Measurements from ENCODE around the gene DNASE1L3. TPM values are rescaled to one million over a fixed set of nuclear protein-coding genes. Genes with fewer than 3 reads are reported as not detected.

The DNASE1L3 gene
- total RNA-seq, 4 donors from 2014 or later = 0.58 to 2.4 (median 1.3) TPM; not detected in 1

GRCh38 chr3:58154626-58155449 lies 55.9 kb downstream of the DNASE1L3 start:
- H3K4me3 ChIP-seq = no peak overlapping the region
- WGBS, 2 donors (ENCODE audit: low coverage in 1 of 2) = 91 to 100% methylated on average over 2 to 10 of the region's 10 CpGs
- TF ChIP-seq CTCF (IDR thresholded peaks at IDR 0.05) = no peak
- no peak for TF ChIP-seq POLR2AphosphoS5 (IDR thresholded peaks at IDR 0.05)
- no peak for TF ChIP-seq EP300 (IDR thresholded peaks at IDR 0.05)
- no peak for TF ChIP-seq POLR2A (IDR thresholded peaks at IDR 0.05)
- ATAC-seq = no peak
- peaks cover 0 to 100% of the 10 kb centered on the region in 2 donors for H3K36me3 ChIP-seq
- peaks cover 0 to 49% (median 0%) of the 10 kb centered on the region in 3 donors for H3K4me1 ChIP-seq
- no peaks in the 10 kb centered on the region for H3K9me3 ChIP-seq
- H3K27me3 ChIP-seq = no peaks in the 10 kb centered on the region
- H3K27ac ChIP-seq = no peak overlapping the region

GRCh38 chr3:58153371-58153770 lies 57.4 kb downstream of the DNASE1L3 start:
- ATAC-seq = no peak

GRCh38 chr3:58152225-58153015 lies 58.4 kb downstream of the DNASE1L3 start:
- ATAC-seq = no peak
- H3K27me3 ChIP-seq = no peaks in the 10 kb centered on the region
- H3K36me3 ChIP-seq = peaks cover 0 to 100% of the 10 kb centered on the region in 2 donors
- no peaks in the 10 kb centered on the region for H3K9me3 ChIP-seq
- no peak for TF ChIP-seq EP300 (IDR thresholded peaks at IDR 0.05)
- no peak for TF ChIP-seq POLR2A (IDR thresholded peaks at IDR 0.05)
- TF ChIP-seq POLR2AphosphoS5 (IDR thresholded peaks at IDR 0.05) = no peak
- TF ChIP-seq CTCF (IDR thresholded peaks at IDR 0.05) = no peak
- 89% methylated on average over 3 to 13 of the region's 17 CpGs for WGBS, 2 donors (ENCODE audit: low coverage in 1 of 2)
- no peak overlapping the region for H3K4me3 ChIP-seq
- H3K27ac ChIP-seq = peak overlapping the region in 2 of 4 donors; percentile 29 to 45
- H3K4me1 ChIP-seq = peaks cover 0 to 32% (median 0%) of the 10 kb centered on the region in 3 donors

More at GRCh38 chr3:58153371-58153770, 57.4 kb downstream of the DNASE1L3 start:
- peaks cover 0 to 39% (median 0%) of the 10 kb centered on the region in 3 donors for H3K4me1 ChIP-seq
- H3K4me3 ChIP-seq = no peak overlapping the region
- peak overlapping the region in 1 of 4 donors; percentile 19 for H3K27ac ChIP-seq
- no peaks in the 10 kb centered on the region for H3K9me3 ChIP-seq
- no peak for TF ChIP-seq CTCF (IDR thresholded peaks at IDR 0.05)
- TF ChIP-seq POLR2A (IDR thresholded peaks at IDR 0.05) = no peak
- no peak for TF ChIP-seq EP300 (IDR thresholded peaks at IDR 0.05)
- TF ChIP-seq POLR2AphosphoS5 (IDR thresholded peaks at IDR 0.05) = no peak
- WGBS, 2 donors (ENCODE audit: low coverage in 1 of 2) = 86% methylated on average over 1 of the region's 16 CpGs; no CpG with 5 or more reads in 1 of the 2 donors
- H3K27me3 ChIP-seq = no peaks in the 10 kb centered on the region
- H3K36me3 ChIP-seq = peaks cover 0 to 100% of the 10 kb centered on the region in 2 donors

GRCh38 chr3:58151637-58152036 lies 59.1 kb downstream of the DNASE1L3 start:
- peak overlapping the region in 2 of 4 donors; percentile 29 to 45 for H3K27ac ChIP-seq
- ATAC-seq = no peak
- H3K4me1 ChIP-seq = peaks cover 0 to 24% (median 0%) of the 10 kb centered on the region in 3 donors
- no peak overlapping the region for H3K4me3 ChIP-seq
- no peaks in the 10 kb centered on the region for H3K9me3 ChIP-seq
- H3K27me3 ChIP-seq = no peaks in the 10 kb centered on the region
- TF ChIP-seq POLR2AphosphoS5 (IDR thresholded peaks at IDR 0.05) (peak; percentile 68), POLR2A (IDR thresholded peaks at IDR 0.05) (no peak)
- H3K36me3 ChIP-seq = peaks cover 0 to 100% of the 10 kb centered on the region in 2 donors
- 52 to 65% methylated on average over 3 of the region's 3 CpGs for WGBS, 2 donors (ENCODE audit: low coverage in 1 of 2)

- WGBS, 2 donors (ENCODE audit: low coverage in 1 of 2) = 60 to 86% methylated on average over 2 to 7 of the region's 13 CpGs
- H3K27ac ChIP-seq = peak overlapping the region in 3 of 4 donors; percentile 8 to 45 (median 29)
- no peaks in the 10 kb centered on the region for H3K27me3 ChIP-seq
- peaks cover 0 to 100% of the 10 kb centered on the region in 2 donors for H3K36me3 ChIP-seq
- ATAC-seq = no peak
- no peaks in the 10 kb centered on the region for H3K9me3 ChIP-seq
- no peak for TF ChIP-seq CTCF (IDR thresholded peaks at IDR 0.05)
- no peak for TF ChIP-seq POLR2AphosphoS5 (IDR thresholded peaks at IDR 0.05)
- TF ChIP-seq EP300 (IDR thresholded peaks at IDR 0.05) = no peak
- no peak for TF ChIP-seq POLR2A (IDR thresholded peaks at IDR 0.05)
- H3K4me3 ChIP-seq = no peak overlapping the region
- H3K4me1 ChIP-seq = peaks cover 0 to 22% (median 0%) of the 10 kb centered on the region in 3 donors
These were observed 60.0 kb downstream of the DNASE1L3 start for GRCh38 chr3:58150810-58151199.

All from gastroesophageal sphincter (tissue), 4 donors.